ENCODE measurements around the gene ANKRD18B. TPM values are rescaled to one million over a fixed set of nuclear protein-coding genes. Genes with fewer than 3 reads are reported as not detected.
"Not testable (repeated sequence)": the region's sequence is repeated elsewhere in the genome, so short reads cannot be mapped to it uniquely, and the experiment has no call there.

Gene ANKRD18B
- total and polyA plus RNA-seq, 2 donors (not counting 1 experiment from before 2014, with no cell fraction given): not detected

- H3K27ac ChIP-seq (ENCODE audit: low read length in 2 of 2): no peak overlapping the region
- no peaks in the 10 kb centered on the region for H3K4me1 Mint-ChIP-seq
- no peak overlapping the region for H3K27ac Mint-ChIP-seq
- no CpG with 5 or more reads among the region's 2 CpGs for WGBS (ENCODE audit: insufficient coverage)
- DNase-seq: no peak
- H2AFZ ChIP-seq (ENCODE audit: insufficient read depth, low read depth, low read length, poor library complexity, severe bottlenecking): no peak overlapping the region
- no peak overlapping the region for H3K9ac ChIP-seq (ENCODE audit: low read length)
- no peak overlapping the region for H3K4me2 ChIP-seq (replicated peaks; ENCODE audit: low read depth, low read length, poor library complexity, severe bottlenecking)
- no peaks in the 10 kb centered on the region for H3K4me1 ChIP-seq (ENCODE audit: control insufficient read depth in 2 of 2, insufficient read depth in 2 of 2, low read length in 2 of 2)
- H3K36me3 ChIP-seq (replicated peaks in 1 of 2; ENCODE audit: control extremely low read depth in 1 of 2, control insufficient read depth in 1 of 2, extremely low read depth in 1 of 2, insufficient read depth in 2 of 2, low read length in 1 of 2): no peaks in the 10 kb centered on the region
- intact Hi-C loops (cut with micrococcal nuclease): no loop called here
- H3K27me3 ChIP-seq (replicated peaks in 1 of 4; ENCODE audit: control extremely low read depth in 1 of 4, control insufficient read depth in 3 of 4, insufficient read depth in 4 of 4, low read length in 3 of 4): no peaks in the 10 kb centered on the region
- H3K4me3 Mint-ChIP-seq: no peak overlapping the region
- H3K9me3 ChIP-seq (ENCODE audit: control extremely low read depth in 1 of 3, control insufficient read depth in 2 of 3, insufficient read depth in 1 of 3, low read length in 2 of 3): no peaks in the 10 kb centered on the region
- H4K20me1 ChIP-seq (ENCODE audit: control insufficient read depth, insufficient read depth, low read length, poor library complexity, severe bottlenecking): no peaks in the 10 kb centered on the region
- no peaks in the 10 kb centered on the region for H3K9me3 Mint-ChIP-seq (ENCODE audit: insufficient read depth)
- H3K27me3 Mint-ChIP-seq: peaks cover 6% of the 10 kb centered on the region
- POLR2A ChIA-PET: no interaction called here
- H3K4me3 ChIP-seq (ENCODE audit: control extremely low read depth in 1 of 5, extremely low read depth in 1 of 5, insufficient read depth in 1 of 5, low read depth in 2 of 5, low read length in 4 of 5): no peak overlapping the region
- CTCF ChIA-PET: no interaction called here
- no peaks in the 10 kb centered on the region for H3K79me2 ChIP-seq (ENCODE audit: control insufficient read depth, insufficient read depth, low read length)
- no peak for ATAC-seq (ENCODE audit: low read depth)
- TF ChIP-seq EZH2 (IDR thresholded peaks at IDR 0.05; ENCODE audit: borderline replicate concordance, insufficient read depth, low read depth, low read length, poor library complexity, severe bottlenecking): no peak
- TF ChIP-seq, protein P1, sequence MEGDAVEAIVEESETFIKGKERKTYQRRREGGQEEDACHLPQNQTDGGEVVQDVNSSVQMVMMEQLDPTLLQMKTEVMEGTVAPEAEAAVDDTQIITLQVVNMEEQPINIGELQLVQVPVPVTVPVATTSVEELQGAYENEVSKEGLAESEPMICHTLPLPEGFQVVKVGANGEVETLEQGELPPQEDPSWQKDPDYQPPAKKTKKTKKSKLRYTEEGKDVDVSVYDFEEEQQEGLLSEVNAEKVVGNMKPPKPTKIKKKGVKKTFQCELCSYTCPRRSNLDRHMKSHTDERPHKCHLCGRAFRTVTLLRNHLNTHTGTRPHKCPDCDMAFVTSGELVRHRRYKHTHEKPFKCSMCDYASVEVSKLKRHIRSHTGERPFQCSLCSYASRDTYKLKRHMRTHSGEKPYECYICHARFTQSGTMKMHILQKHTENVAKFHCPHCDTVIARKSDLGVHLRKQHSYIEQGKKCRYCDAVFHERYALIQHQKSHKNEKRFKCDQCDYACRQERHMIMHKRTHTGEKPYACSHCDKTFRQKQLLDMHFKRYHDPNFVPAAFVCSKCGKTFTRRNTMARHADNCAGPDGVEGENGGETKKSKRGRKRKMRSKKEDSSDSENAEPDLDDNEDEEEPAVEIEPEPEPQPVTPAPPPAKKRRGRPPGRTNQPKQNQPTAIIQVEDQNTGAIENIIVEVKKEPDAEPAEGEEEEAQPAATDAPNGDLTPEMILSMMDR (IDR thresholded peaks at IDR 0.05): no peak
Measured at GRCh38 chr9:33535541-33535940, 11.5 kb downstream of the ANKRD18B start.

DNA sequence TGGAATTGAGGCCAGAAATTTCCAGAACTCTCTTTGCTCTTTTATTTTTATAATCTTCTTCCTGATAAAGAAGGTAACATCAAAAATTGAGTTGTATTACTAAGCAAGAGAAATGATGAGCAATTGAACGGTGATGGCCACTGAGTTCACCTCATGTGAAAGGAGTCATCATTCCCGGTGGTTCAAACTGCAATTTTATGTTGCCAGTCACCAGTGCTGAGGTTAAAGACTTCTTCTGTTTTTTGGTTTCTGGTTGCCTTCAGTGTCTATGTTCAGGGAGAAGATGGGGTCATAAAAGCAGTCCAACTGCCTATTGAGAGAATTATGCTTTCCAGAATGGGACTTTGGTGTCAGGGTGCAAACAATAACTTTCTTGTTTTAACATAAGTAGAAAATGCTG is 19.4 kb downstream of the ANKRD18B start:
- H3K27ac ChIP-seq (ENCODE audit: low read length in 2 of 2); H3K4me3 Mint-ChIP-seq; H3K27me3 ChIP-seq (replicated peaks in 1 of 4; ENCODE audit: control extremely low read depth in 1 of 4, control insufficient read depth in 3 of 4, insufficient read depth in 4 of 4, low read length in 3 of 4); H3K4me1 ChIP-seq (ENCODE audit: control insufficient read depth in 2 of 2, insufficient read depth in 2 of 2, low read length in 2 of 2); DNase-seq; H3K79me2 ChIP-seq (ENCODE audit: control insufficient read depth, insufficient read depth, low read length); H3K4me1 Mint-ChIP-seq; intact Hi-C loops (cut with micrococcal nuclease); POLR2A ChIA-PET; H3K4me3 ChIP-seq (ENCODE audit: control extremely low read depth in 1 of 5, extremely low read depth in 1 of 5, insufficient read depth in 1 of 5, low read depth in 2 of 5, low read length in 4 of 5); H2AFZ ChIP-seq (ENCODE audit: insufficient read depth, low read depth, low read length, poor library complexity, severe bottlenecking); H3K9ac ChIP-seq (ENCODE audit: low read length); H3K9me3 ChIP-seq (ENCODE audit: control extremely low read depth in 1 of 3, control insufficient read depth in 2 of 3, insufficient read depth in 1 of 3, low read length in 2 of 3); H3K4me2 ChIP-seq (replicated peaks; ENCODE audit: low read depth, low read length, poor library complexity, severe bottlenecking); CTCF ChIA-PET; H3K9me3 Mint-ChIP-seq (ENCODE audit: insufficient read depth); ATAC-seq (ENCODE audit: low read depth); H4K20me1 ChIP-seq (ENCODE audit: control insufficient read depth, insufficient read depth, low read length, poor library complexity, severe bottlenecking); H3K36me3 ChIP-seq (replicated peaks in 1 of 2; ENCODE audit: control extremely low read depth in 1 of 2, control insufficient read depth in 1 of 2, extremely low read depth in 1 of 2, insufficient read depth in 2 of 2, low read length in 1 of 2); H3K27ac Mint-ChIP-seq; H3K27me3 Mint-ChIP-seq: not testable (repeated sequence)
- WGBS (ENCODE audit: insufficient coverage): no CpG with 5 or more reads among the region's 2 CpGs

- CTCF ChIA-PET; intact Hi-C loops (cut with micrococcal nuclease); H3K4me1 ChIP-seq (ENCODE audit: control insufficient read depth in 2 of 2, insufficient read depth in 2 of 2, low read length in 2 of 2); H3K9me3 ChIP-seq (ENCODE audit: control extremely low read depth in 1 of 3, control insufficient read depth in 2 of 3, insufficient read depth in 1 of 3, low read length in 2 of 3); DNase-seq; H3K27me3 ChIP-seq (replicated peaks in 1 of 4; ENCODE audit: control extremely low read depth in 1 of 4, control insufficient read depth in 3 of 4, insufficient read depth in 4 of 4, low read length in 3 of 4); ATAC-seq (ENCODE audit: low read depth); H3K27me3 Mint-ChIP-seq; H4K20me1 ChIP-seq (ENCODE audit: control insufficient read depth, insufficient read depth, low read length, poor library complexity, severe bottlenecking); H3K27ac Mint-ChIP-seq; H3K4me3 Mint-ChIP-seq; H3K4me2 ChIP-seq (replicated peaks; ENCODE audit: low read depth, low read length, poor library complexity, severe bottlenecking); POLR2A ChIA-PET; H3K36me3 ChIP-seq (replicated peaks in 1 of 2; ENCODE audit: control extremely low read depth in 1 of 2, control insufficient read depth in 1 of 2, extremely low read depth in 1 of 2, insufficient read depth in 2 of 2, low read length in 1 of 2); H3K79me2 ChIP-seq (ENCODE audit: control insufficient read depth, insufficient read depth, low read length); H2AFZ ChIP-seq (ENCODE audit: insufficient read depth, low read depth, low read length, poor library complexity, severe bottlenecking); H3K9me3 Mint-ChIP-seq (ENCODE audit: insufficient read depth); H3K27ac ChIP-seq (ENCODE audit: low read length in 2 of 2); H3K9ac ChIP-seq (ENCODE audit: low read length); H3K4me3 ChIP-seq (ENCODE audit: control extremely low read depth in 1 of 5, extremely low read depth in 1 of 5, insufficient read depth in 1 of 5, low read depth in 2 of 5, low read length in 4 of 5); H3K4me1 Mint-ChIP-seq: not testable (repeated sequence)
- no CpG with 5 or more reads among the region's 2 CpGs for WGBS (ENCODE audit: insufficient coverage)
Measured at GRCh38 chr9:33545715-33546114, 21.7 kb downstream of the ANKRD18B start.

Measured in B cell (primary cell).